ENCODE measurements around the gene TXNRD3. TPM values are rescaled to one million over a fixed set of nuclear protein-coding genes. Genes with fewer than 3 reads are reported as not detected.

The TXNRD3 gene
- total RNA-seq, 4 donors from 2014 or later: 7.8 to 14.7 (median 9.4) TPM

GRCh38 chr3:126616931-126617330 is 38.0 kb downstream of the TXNRD3 start:
- no peak for TF ChIP-seq POLR2A (IDR thresholded peaks at IDR 0.05)
- no peak for TF ChIP-seq CTCF (IDR thresholded peaks at IDR 0.05)
- no peaks in the 10 kb centered on the region for H3K9me3 ChIP-seq
- intact Hi-C loops (cut with DNase I): no loop called here
- WGBS, 2 donors: 71 to 87% methylated on average over 2 of the region's 2 CpGs
- no peak for DNase-seq
- H3K27me3 ChIP-seq: no peaks in the 10 kb centered on the region
- no peak overlapping the region for H3K4me3 ChIP-seq
- no peaks in the 10 kb centered on the region for H3K4me1 ChIP-seq
- H3K27ac ChIP-seq: no peak overlapping the region
- peaks cover 0 to 79% (median 0%) of the 10 kb centered on the region in 3 donors for H3K36me3 ChIP-seq

GRCh38 chr3:126613479-126614188 is 41.3 kb downstream of the TXNRD3 start:
- WGBS, 2 donors: 72 to 73% methylated on average over 2 of the region's 2 CpGs
- TF ChIP-seq POLR2A (IDR thresholded peaks at IDR 0.05) (no peak), CTCF (IDR thresholded peaks at IDR 0.05) (no peak)

GRCh38 chr3:126612479-126613205 is 42.3 kb downstream of the TXNRD3 start:
- Histone ChIP-seq H3K36me3 (peaks cover 0 to 90% (median 0%) of the 10 kb centered on the region in 3 donors), H3K27me3 (no peaks in the 10 kb centered on the region), H3K9me3 (no peaks in the 10 kb centered on the region), H3K27ac (no peak overlapping the region), H3K4me1 (no peaks in the 10 kb centered on the region), H3K4me3 (no peak overlapping the region)
- DNase-seq: no peak
- no peak for TF ChIP-seq POLR2A (IDR thresholded peaks at IDR 0.05)
- intact Hi-C loops (cut with DNase I): no loop called here
- 84 to 89% methylated on average over 4 of the region's 4 CpGs for WGBS, 2 donors

More at GRCh38 chr3:126613479-126614188, 41.3 kb downstream of the TXNRD3 start:
- intact Hi-C loops (cut with DNase I): no loop called here
- H3K4me1 ChIP-seq: no peaks in the 10 kb centered on the region
- no peak overlapping the region for H3K4me3 ChIP-seq
- no peak overlapping the region for H3K27ac ChIP-seq
- H3K9me3 ChIP-seq: no peaks in the 10 kb centered on the region
- H3K27me3 ChIP-seq: no peaks in the 10 kb centered on the region
- DNase-seq: no peak
- H3K36me3 ChIP-seq: peaks cover 0 to 80% (median 0%) of the 10 kb centered on the region in 3 donors

- TF ChIP-seq POLR2A (IDR thresholded peaks at IDR 0.05) (no peak), CTCF (IDR thresholded peaks at IDR 0.05) (no peak)
- no peak for DNase-seq
- no peak overlapping the region for H3K27ac ChIP-seq
- intact Hi-C loops (cut with DNase I): no loop called here
- no peaks in the 10 kb centered on the region for H3K9me3 ChIP-seq
- peaks cover 0 to 95% (median 0%) of the 10 kb centered on the region in 3 donors for H3K36me3 ChIP-seq
- no peaks in the 10 kb centered on the region for H3K4me1 ChIP-seq
- 100% methylated on average over 1 of the region's 2 CpGs for WGBS, 2 donors
- no peaks in the 10 kb centered on the region for H3K27me3 ChIP-seq
- H3K4me3 ChIP-seq: no peak overlapping the region
Measured at GRCh38 chr3:126609909-126610308, 45.0 kb downstream of the TXNRD3 start.

- TF ChIP-seq POLR2A (IDR thresholded peaks at IDR 0.05): no peak
- Histone ChIP-seq H3K27ac (no peak overlapping the region), H3K9me3 (no peaks in the 10 kb centered on the region), H3K27me3 (no peaks in the 10 kb centered on the region), H3K36me3 (peaks cover 0 to 87% (median 0%) of the 10 kb centered on the region in 3 donors), H3K4me1 (no peaks in the 10 kb centered on the region), H3K4me3 (no peak overlapping the region)
- DNase-seq: no peak
- 77 to 80% methylated on average over 11 of the region's 11 CpGs for WGBS, 2 donors
- intact Hi-C loops (cut with DNase I): no loop called here
Measured at GRCh38 chr3:126607214-126607908, 47.6 kb downstream of the TXNRD3 start.

- 76 to 78% methylated on average over 3 of the region's 3 CpGs for WGBS, 2 donors
- H3K9me3 ChIP-seq: no peaks in the 10 kb centered on the region
- DNase-seq: no peak
- peaks cover 0 to 75% (median 0%) of the 10 kb centered on the region in 3 donors for H3K36me3 ChIP-seq
- intact Hi-C loops (cut with DNase I): no loop called here
- H3K4me1 ChIP-seq: no peaks in the 10 kb centered on the region
- no peaks in the 10 kb centered on the region for H3K27me3 ChIP-seq
- H3K27ac ChIP-seq: no peak overlapping the region
- no peak overlapping the region for H3K4me3 ChIP-seq
- TF ChIP-seq POLR2A (IDR thresholded peaks at IDR 0.05) (no peak), CTCF (IDR thresholded peaks at IDR 0.05) (no peak)
Measured at GRCh38 chr3:126606001-126606400, 48.9 kb downstream of the TXNRD3 start.
